ENCODE results near the gene HELLS.
"Not testable (repeated sequence)": the region's sequence is repeated elsewhere in the genome, so short reads cannot be mapped to it uniquely, and the experiment has no call there.

The HELLS gene

GRCh38 chr10:94607111-94607510 lies 61.5 kb downstream of the HELLS start:
- no peak for DNase-seq

- no peak for DNase-seq
Observed at GRCh38 chr10:94608559-94608958, 63.0 kb downstream of the HELLS start.

- DNase-seq = no peak
Observed at GRCh38 chr10:94614558-94614957, 69.0 kb downstream of the HELLS start.

- DNase-seq = no peak
Observed at GRCh38 chr10:94617389-94617944, 71.9 kb downstream of the HELLS start.

- no peak for DNase-seq
Observed at GRCh38 chr10:94622666-94623205, 77.1 kb downstream of the HELLS start.

GRCh38 chr10:94623572-94623971 lies 78.0 kb downstream of the HELLS start:
- DNase-seq = no peak

GRCh38 chr10:94626476-94626875 lies 80.9 kb downstream of the HELLS start:
- DNase-seq = no peak

- DNase-seq = no peak
Observed at GRCh38 chr10:94627511-94627910, 81.9 kb downstream of the HELLS start.

GRCh38 chr10:94630017-94630688 lies 84.6 kb downstream of the HELLS start:
- DNase-seq = peak in 1 of 56 donors; percentile 7

- no peak for DNase-seq
Observed at GRCh38 chr10:94631077-94631875, 85.7 kb downstream of the HELLS start.

GRCh38 chr10:94632954-94633353 lies 87.4 kb downstream of the HELLS start:
- no peak for DNase-seq

GRCh38 chr10:94638097-94638496 lies 92.5 kb downstream of the HELLS start:
- DNase-seq = not testable (repeated sequence)

- no peak for DNase-seq
Observed at GRCh38 chr10:94639902-94640301, 94.3 kb downstream of the HELLS start.

GRCh38 chr10:94640562-94640961 lies 95.0 kb downstream of the HELLS start:
- DNase-seq = no peak

GRCh38 chr10:94641480-94641879 lies 95.9 kb downstream of the HELLS start:
- DNase-seq = no peak

- no peak for DNase-seq
Observed at GRCh38 chr10:94644352-94644751, 98.8 kb downstream of the HELLS start.

GRCh38 chr10:94645285-94645684 lies 99.7 kb downstream of the HELLS start:
- no peak for DNase-seq
